ENCODE results near the gene C1orf21.

The C1orf21 gene

GRCh38 chr1:184416481-184416880 lies 29.7 kb downstream of the C1orf21 start:
- DNase-seq (ENCODE audit: low spot score) = no peak

GRCh38 chr1:184416946-184417345 lies 30.1 kb downstream of the C1orf21 start:
- no peak for DNase-seq (ENCODE audit: low spot score)

- DNase-seq (ENCODE audit: low spot score) = no peak
Measured at GRCh38 chr1:184417916-184418315, 31.1 kb downstream of the C1orf21 start.

- no peak for DNase-seq (ENCODE audit: low spot score)
Measured at GRCh38 chr1:184418652-184419349, 32.0 kb downstream of the C1orf21 start.

- DNase-seq (ENCODE audit: low spot score) = no peak
Measured at GRCh38 chr1:184419350-184420161, 32.7 kb downstream of the C1orf21 start.

GRCh38 chr1:184422490-184423233 lies 35.8 kb downstream of the C1orf21 start:
- DNase-seq (ENCODE audit: low spot score) = no peak

- no peak for DNase-seq (ENCODE audit: low spot score)
Measured at GRCh38 chr1:184423649-184424048, 36.8 kb downstream of the C1orf21 start.

GRCh38 chr1:184424157-184424556 lies 37.3 kb downstream of the C1orf21 start:
- no peak for DNase-seq (ENCODE audit: low spot score)

GRCh38 chr1:184424945-184425344 lies 38.1 kb downstream of the C1orf21 start:
- no peak for DNase-seq (ENCODE audit: low spot score)

GRCh38 chr1:184425449-184426277 lies 38.8 kb downstream of the C1orf21 start:
- DNase-seq (ENCODE audit: low spot score) = no peak

GRCh38 chr1:184426278-184426674 lies 39.4 kb downstream of the C1orf21 start:
- no peak for DNase-seq (ENCODE audit: low spot score)

GRCh38 chr1:184427722-184428121 lies 40.9 kb downstream of the C1orf21 start:
- DNase-seq (ENCODE audit: low spot score) = no peak

GRCh38 chr1:184428604-184429003 lies 41.8 kb downstream of the C1orf21 start:
- DNase-seq (ENCODE audit: low spot score) = no peak

GRCh38 chr1:184429335-184429734 lies 42.5 kb downstream of the C1orf21 start:
- no peak for DNase-seq (ENCODE audit: low spot score)

- no peak for DNase-seq (ENCODE audit: low spot score)
Measured at GRCh38 chr1:184433956-184434502, 47.2 kb downstream of the C1orf21 start.

GRCh38 chr1:184437291-184437690 lies 50.5 kb downstream of the C1orf21 start:
- DNase-seq (ENCODE audit: low spot score) = no peak

GRCh38 chr1:184438363-184438762 lies 51.5 kb downstream of the C1orf21 start:
- no peak for DNase-seq (ENCODE audit: low spot score)

- DNase-seq (ENCODE audit: low spot score) = no peak
Measured at GRCh38 chr1:184442260-184442659, 55.4 kb downstream of the C1orf21 start.

GRCh38 chr1:184443201-184443600 lies 56.4 kb downstream of the C1orf21 start:
- DNase-seq (ENCODE audit: low spot score) = no peak

- no peak for DNase-seq (ENCODE audit: low spot score)
Measured at GRCh38 chr1:184443624-184444023, 56.8 kb downstream of the C1orf21 start.

GRCh38 chr1:184445997-184446396 lies 59.2 kb downstream of the C1orf21 start:
- no peak for DNase-seq (ENCODE audit: low spot score)

All from pons (tissue), 1 donor.